Measurements from ENCODE around the gene TAGLN2.

Gene TAGLN2

DNA sequence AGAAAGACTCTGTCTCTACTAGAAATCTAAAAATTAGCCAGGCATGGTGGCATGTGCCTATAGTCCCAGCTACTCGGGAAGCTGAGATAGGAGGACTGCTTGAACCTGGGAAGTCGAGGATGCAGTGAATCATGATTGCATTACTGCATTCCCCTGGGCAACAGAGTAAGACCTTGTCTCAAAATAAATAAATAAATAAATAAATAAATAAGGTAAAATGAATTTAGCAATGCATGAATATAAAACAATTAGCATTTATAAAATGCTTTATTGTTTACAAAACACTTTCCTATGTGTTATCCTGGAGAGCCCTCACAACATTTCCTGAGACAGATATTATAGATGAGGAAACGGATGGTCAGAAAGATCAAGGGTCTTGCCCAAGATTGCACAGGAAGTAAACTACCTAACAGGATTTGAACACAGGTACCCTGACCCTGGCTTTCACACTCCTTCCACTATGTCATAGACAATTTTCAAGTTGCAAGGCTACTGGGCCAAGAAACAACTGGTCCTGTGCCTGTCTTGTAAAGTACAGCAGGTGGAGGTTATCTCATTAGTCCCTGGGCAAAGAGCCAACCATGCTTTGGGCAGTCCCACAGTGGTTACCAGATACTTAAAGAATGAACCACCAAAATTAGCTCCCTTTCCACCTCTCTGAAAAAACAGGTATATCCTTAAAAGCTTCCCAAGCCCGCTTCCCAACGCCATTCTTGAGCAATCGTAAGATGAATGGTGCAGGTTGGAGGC lies 47.4 kb downstream of the TAGLN2 start:
- DNase-seq (ENCODE audit: low read depth, low spot score), result no peak

DNA sequence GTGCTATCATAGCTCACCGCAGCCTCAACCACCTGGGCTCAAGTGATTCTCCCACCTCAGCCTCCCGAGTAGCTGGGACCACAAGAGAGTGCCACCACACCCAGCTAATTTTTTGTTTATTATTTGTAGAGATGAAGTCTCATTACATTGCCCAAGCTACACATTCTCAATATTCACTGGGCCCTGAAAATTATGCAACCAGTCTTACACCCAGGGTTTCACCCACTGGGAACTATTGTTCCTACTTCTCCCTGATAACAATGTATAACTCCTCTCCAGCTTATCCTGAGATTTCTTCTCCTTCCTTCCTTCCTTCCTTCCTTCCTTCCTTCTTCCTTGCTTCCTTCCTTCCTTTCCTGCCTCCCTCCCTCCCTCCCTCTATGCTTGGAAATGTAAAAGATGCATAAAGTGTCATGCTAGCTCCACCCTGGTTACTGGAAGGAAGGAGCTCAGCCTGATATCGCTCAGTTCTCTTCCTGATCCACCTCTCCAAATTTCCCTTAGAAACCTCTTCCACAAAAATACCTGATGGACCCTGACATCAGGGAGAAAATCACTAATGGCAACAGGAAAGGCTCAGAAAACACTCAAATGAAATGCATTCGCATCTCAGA lies 51.7 kb downstream of the TAGLN2 start:
- no peak for DNase-seq (ENCODE audit: low read depth, low spot score)

DNA sequence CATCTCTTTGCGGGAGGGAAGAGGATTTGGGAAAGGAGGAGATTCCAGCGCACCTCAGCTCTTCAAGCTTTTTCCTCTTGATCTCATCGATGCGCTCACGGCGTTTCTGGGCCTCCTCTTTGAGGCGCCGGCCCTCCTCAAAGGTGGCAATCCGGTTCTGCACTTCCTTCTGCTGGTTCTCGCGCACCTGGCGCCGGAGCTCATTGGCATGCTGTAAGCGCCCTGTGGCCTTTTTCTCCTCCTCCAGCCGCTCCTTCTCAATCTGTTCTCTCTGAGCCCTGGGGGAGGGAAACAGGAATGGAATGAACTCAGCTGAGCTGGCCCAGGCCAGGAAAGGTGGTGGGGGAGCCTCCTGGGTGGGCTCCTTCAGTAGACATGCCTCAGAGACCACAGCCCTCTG lies 52.4 kb downstream of the TAGLN2 start:
- peak; percentile 81 for DNase-seq (ENCODE audit: low read depth, low spot score)

DNA sequence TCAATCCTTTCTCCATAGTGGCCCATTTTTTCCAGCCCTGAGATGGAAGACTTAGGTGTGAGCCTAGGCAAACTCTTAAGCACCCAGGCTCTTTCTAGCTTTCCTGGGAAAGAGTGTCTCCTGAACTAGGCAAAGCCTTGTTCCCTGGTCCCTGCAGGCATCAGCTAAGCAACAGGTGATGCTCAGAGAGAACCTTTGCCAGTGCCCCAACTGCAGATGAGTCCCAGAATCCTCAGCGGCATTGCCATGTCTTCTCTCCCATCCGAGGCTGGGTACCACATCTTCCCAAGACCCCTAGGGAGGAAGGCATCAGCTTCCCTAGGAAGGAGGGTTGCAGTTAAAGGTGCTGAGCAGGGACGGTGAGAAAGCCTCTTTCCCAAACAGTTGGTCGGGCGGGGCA lies 54.6 kb downstream of the TAGLN2 start:
- no peak for DNase-seq (ENCODE audit: low read depth, low spot score)

DNA sequence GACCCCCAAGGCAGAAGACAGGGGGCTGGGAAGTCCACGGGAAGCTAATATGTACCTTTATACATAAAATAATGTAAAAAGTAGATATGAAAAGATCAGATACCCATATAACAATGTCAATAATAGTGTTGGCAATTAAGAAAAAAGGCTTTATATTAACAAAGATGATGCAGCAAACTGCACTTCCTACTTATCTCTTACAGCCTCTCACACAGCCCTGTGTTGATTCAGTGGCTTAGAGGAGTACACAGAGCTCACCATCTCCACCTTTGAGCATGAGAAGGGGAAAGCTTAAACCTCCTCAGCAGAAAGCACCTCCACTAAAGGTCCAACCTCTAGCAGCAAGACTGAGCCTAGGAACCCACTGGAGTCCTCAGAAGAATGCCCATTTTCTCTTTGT lies 55.7 kb downstream of the TAGLN2 start:
- no peak for DNase-seq (ENCODE audit: low read depth, low spot score)

DNA sequence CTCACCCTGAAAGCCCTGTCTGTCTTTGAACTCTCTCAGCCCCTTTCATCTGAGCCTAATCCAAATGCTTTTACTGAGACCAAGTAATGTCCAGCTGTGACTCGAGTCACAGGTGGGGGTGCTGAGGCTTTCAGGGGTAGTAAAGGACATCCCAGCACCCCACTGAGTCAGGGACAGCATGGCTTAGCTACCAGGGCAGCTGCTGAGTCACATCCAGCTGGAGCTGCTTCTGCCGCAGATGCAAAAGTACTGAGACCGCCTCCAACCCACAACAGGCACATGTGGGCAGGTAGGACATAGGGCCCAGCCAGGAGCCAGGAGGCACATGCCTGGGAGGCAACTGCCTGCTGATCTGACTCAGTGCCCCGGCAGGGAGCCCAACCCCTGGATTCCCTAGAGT lies 56.1 kb downstream of the TAGLN2 start:
- DNase-seq (ENCODE audit: low read depth, low spot score), result no peak

DNA sequence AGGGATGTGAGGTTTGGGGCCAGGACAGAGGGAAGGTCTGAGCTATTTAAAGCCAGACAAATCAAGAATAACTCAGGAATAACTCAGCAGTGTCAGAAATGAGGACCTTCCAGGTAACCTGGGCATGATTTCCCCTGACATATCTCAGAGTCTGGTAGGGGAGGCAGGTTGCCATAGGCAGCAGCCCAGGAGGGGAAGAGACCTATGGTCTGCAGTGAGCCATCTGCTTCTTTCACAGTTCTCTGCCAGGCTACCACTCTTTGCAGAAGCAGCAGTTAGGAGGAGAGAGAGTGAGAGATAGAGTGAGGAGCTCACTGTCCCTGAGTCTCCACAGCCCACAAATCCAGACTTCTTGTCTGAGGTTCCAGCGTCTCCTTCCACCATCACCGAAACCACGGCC lies 56.5 kb downstream of the TAGLN2 start:
- DNase-seq (ENCODE audit: low read depth, low spot score), result no peak

Measured in ELF-1 (cell line).